Measurements from ENCODE around the gene CAPZB.

CAPZB gene

DNA sequence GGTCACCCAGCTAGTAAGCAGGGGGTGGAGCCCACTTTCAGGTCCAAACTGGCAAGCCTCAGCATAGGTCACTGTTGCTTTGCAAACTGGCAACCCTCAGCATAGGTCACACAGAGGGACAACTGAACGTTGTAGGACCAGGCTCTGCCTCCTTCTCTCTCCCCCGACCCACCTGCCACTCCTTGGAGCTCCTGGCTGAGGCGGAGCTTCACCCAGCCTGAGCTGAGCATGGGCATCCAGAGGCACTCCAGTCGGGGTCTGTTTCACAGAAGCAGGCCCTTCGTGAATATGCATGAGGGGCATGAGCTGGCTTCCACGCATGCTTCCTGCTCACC lies 24.2 kb downstream of the CAPZB start:
- Histone ChIP-seq H3K4me2 (ENCODE audit: low read length) (no peak overlapping the region), H3F3A (ENCODE audit: insufficient read depth, low read length) (no peaks in the 10 kb centered on the region), H3K79me2 (ENCODE audit: insufficient read depth, low read length) (peaks cover 39% of the 10 kb centered on the region), H3K9me3 (ENCODE audit: low read length) (no peaks in the 10 kb centered on the region), H3K4me1 (ENCODE audit: insufficient read depth, low read length, severe bottlenecking) (peaks cover 9% of the 10 kb centered on the region), H3K36me3 (ENCODE audit: insufficient read depth, low read length) (peaks cover 25% of the 10 kb centered on the region; the same call in 1 of the 2 replicates), H3K27ac (ENCODE audit: low read depth, low read length, poor library complexity, severe bottlenecking) (no peak overlapping the region), H3K9me2 (ENCODE audit: low read depth, low read length) (no peaks in the 10 kb centered on the region), H4K20me1 (ENCODE audit: insufficient read depth, low read length) (0 out of 2 replicates have a peak, but pooled peaks cover 2% of the 10 kb centered on the region), H3K9ac (ENCODE audit: low read length) (no peak overlapping the region), H3K27me3 (ENCODE audit: insufficient read depth, low read length) (no peaks in the 10 kb centered on the region), H3K4me3 (ENCODE audit: low read depth, low read length, poor library complexity, severe bottlenecking) (no peak overlapping the region), H2AFZ (ENCODE audit: low read length) (no peak overlapping the region)
- TF ChIP-seq EZH2 (IDR thresholded peaks at IDR 0.05; ENCODE audit: borderline replicate concordance, low read length) = no peak
- no peak for TF ChIP-seq CTCF (IDR thresholded peaks at IDR 0.05; ENCODE audit: low read length)

GRCh38 chr1:19460535-19461219 lies 24.7 kb downstream of the CAPZB start:
- Histone ChIP-seq H3K4me3 (ENCODE audit: low read depth, low read length, poor library complexity, severe bottlenecking) (no peak overlapping the region), H3K9ac (ENCODE audit: low read length) (no peak overlapping the region), H3K9me2 (ENCODE audit: low read depth, low read length) (no peaks in the 10 kb centered on the region), H3K27ac (ENCODE audit: low read depth, low read length, poor library complexity, severe bottlenecking) (no peak overlapping the region), H3K9me3 (ENCODE audit: low read length) (no peaks in the 10 kb centered on the region), H2AFZ (ENCODE audit: low read length) (no peak overlapping the region), H4K20me1 (ENCODE audit: insufficient read depth, low read length) (0 out of 2 replicates have a peak, but pooled peaks cover 2% of the 10 kb centered on the region), H3K27me3 (ENCODE audit: insufficient read depth, low read length) (no peaks in the 10 kb centered on the region), H3K36me3 (ENCODE audit: insufficient read depth, low read length) (peaks cover 23% of the 10 kb centered on the region; the same call in 1 of the 2 replicates), H3K4me2 (ENCODE audit: low read length) (no peak overlapping the region), H3K79me2 (ENCODE audit: insufficient read depth, low read length) (peaks cover 43% of the 10 kb centered on the region), H3K4me1 (ENCODE audit: insufficient read depth, low read length, severe bottlenecking) (peaks cover 10% of the 10 kb centered on the region), H3F3A (ENCODE audit: insufficient read depth, low read length) (no peaks in the 10 kb centered on the region)
- no peak for TF ChIP-seq EZH2 (IDR thresholded peaks at IDR 0.05; ENCODE audit: borderline replicate concordance, low read length)
- no peak for TF ChIP-seq CTCF (IDR thresholded peaks at IDR 0.05; ENCODE audit: low read length)

GRCh38 chr1:19458815-19459417 lies 26.4 kb downstream of the CAPZB start:
- H4K20me1 ChIP-seq (ENCODE audit: insufficient read depth, low read length) = 0 out of 2 replicates have a peak, but pooled peaks cover 2% of the 10 kb centered on the region
- H3K27me3 ChIP-seq (ENCODE audit: insufficient read depth, low read length) = no peaks in the 10 kb centered on the region
- 0 out of 2 replicates have a peak, but pooled peaks cover 11% of the 10 kb centered on the region for H3K36me3 ChIP-seq (ENCODE audit: insufficient read depth, low read length)
- H3K4me3 ChIP-seq (ENCODE audit: low read depth, low read length, poor library complexity, severe bottlenecking) = no peak overlapping the region
- no peak overlapping the region for H3K9ac ChIP-seq (ENCODE audit: low read length)
- no peaks in the 10 kb centered on the region for H3F3A ChIP-seq (ENCODE audit: insufficient read depth, low read length)
- H3K79me2 ChIP-seq (ENCODE audit: insufficient read depth, low read length) = peaks cover 55% of the 10 kb centered on the region
- no peak overlapping the region for H2AFZ ChIP-seq (ENCODE audit: low read length)
- H3K4me1 ChIP-seq (ENCODE audit: insufficient read depth, low read length, severe bottlenecking) = peaks cover 27% of the 10 kb centered on the region
- no peak overlapping the region for H3K4me2 ChIP-seq (ENCODE audit: low read length)
- TF ChIP-seq EZH2 (IDR thresholded peaks at IDR 0.05; ENCODE audit: borderline replicate concordance, low read length) (no peak), CTCF (IDR thresholded peaks at IDR 0.05; ENCODE audit: low read length) (no peak)
- H3K9me2 ChIP-seq (ENCODE audit: low read depth, low read length) = no peaks in the 10 kb centered on the region
- no peaks in the 10 kb centered on the region for H3K9me3 ChIP-seq (ENCODE audit: low read length)
- H3K27ac ChIP-seq (ENCODE audit: low read depth, low read length, poor library complexity, severe bottlenecking) = no peak overlapping the region

Measured in OCI-LY1 (cell line).